ENCODE results near the gene MRPS25.

Gene MRPS25

GRCh38 chr3:15064835-15065549 is at the start of gene MRPS25:
TSS of gene MRPS25 (minus strand) at chr3:15065315. CDS start at chr3:15065194, 121 bp downstream.
- DNase-seq = peak; percentile 90

GRCh38 chr3:15113884-15114283 is 48.8 kb upstream of the MRPS25 start:
- no peak for DNase-seq

- DNase-seq = no peak
Measured at GRCh38 chr3:15113471-15113870, 48.4 kb upstream of the MRPS25 start.

GRCh38 chr3:15112011-15112410 is 46.9 kb upstream of the MRPS25 start:
- DNase-seq = no peak

GRCh38 chr3:15110206-15110605 is 45.1 kb upstream of the MRPS25 start:
- no peak for DNase-seq

GRCh38 chr3:15108869-15109268 is 43.8 kb upstream of the MRPS25 start:
- DNase-seq = no peak

GRCh38 chr3:15108082-15108545 is 43.0 kb upstream of the MRPS25 start:
- peak; percentile 68 for DNase-seq

GRCh38 chr3:15107075-15107947 is 42.2 kb upstream of the MRPS25 start:
- no peak for DNase-seq

GRCh38 chr3:15102836-15103235 is 37.7 kb upstream of the MRPS25 start:
- DNase-seq = no peak

- DNase-seq = no peak
Measured at GRCh38 chr3:15102256-15102655, 37.1 kb upstream of the MRPS25 start.

GRCh38 chr3:15099364-15100098 is 34.4 kb upstream of the MRPS25 start:
- DNase-seq = no peak

- peak; percentile 95 for DNase-seq
Measured at GRCh38 chr3:15098503-15099363, 33.6 kb upstream of the MRPS25 start, which contains the start of gene RBSN. TSS of gene RBSN (minus strand) at chr3:15099148. CDS start at chr3:15096120, 3,028 bp downstream.

GRCh38 chr3:15097891-15098290 is 32.8 kb upstream of the MRPS25 start:
- peak; percentile 56 for DNase-seq

- no peak for DNase-seq
Measured at GRCh38 chr3:15096046-15096445, 30.9 kb upstream of the MRPS25 start.

GRCh38 chr3:15094187-15094875 is 29.2 kb upstream of the MRPS25 start:
- no peak for DNase-seq

- no peak for DNase-seq
Measured at GRCh38 chr3:15092686-15093085, 27.6 kb upstream of the MRPS25 start.

- DNase-seq = no peak
Measured at GRCh38 chr3:15091575-15091974, 26.5 kb upstream of the MRPS25 start.

- no peak for DNase-seq
Measured at GRCh38 chr3:15089201-15089600, 24.1 kb upstream of the MRPS25 start.

- no peak for DNase-seq
Measured at GRCh38 chr3:15086699-15087098, 21.6 kb upstream of the MRPS25 start.

- no peak for DNase-seq
Measured at GRCh38 chr3:15086263-15086662, 21.1 kb upstream of the MRPS25 start.

- no peak for DNase-seq
Measured at GRCh38 chr3:15083252-15083651, 18.1 kb upstream of the MRPS25 start.
